Measurements from ENCODE around the gene SCN5A. TPM values are rescaled to one million over a fixed set of nuclear protein-coding genes. Genes with fewer than 3 reads are reported as not detected.

SCN5A gene
- total RNA-seq, 1 experiment from 2014 or later, result 11.5 TPM

DNA sequence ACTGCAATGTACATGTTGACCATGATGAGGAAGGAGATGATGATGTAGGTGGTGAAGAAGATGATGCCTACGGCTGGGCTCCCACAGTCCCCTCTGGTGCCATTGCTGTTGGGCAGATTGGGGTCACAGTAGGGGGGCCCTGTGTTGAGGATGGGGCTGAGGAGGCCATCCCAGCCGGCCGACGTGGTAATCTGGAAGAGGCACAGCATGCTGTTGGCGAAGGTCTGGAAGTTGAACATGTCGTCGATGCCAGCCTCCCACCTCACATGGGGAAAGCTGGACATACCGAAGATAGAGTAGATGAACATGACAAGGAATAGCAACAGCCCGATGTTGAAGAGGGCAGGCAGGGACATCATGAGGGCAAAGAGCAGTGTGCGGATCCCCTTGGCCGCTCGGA lies 48.6 kb upstream of the SCN5A start:
- H3K36me3 ChIP-seq (ENCODE audit: control insufficient read depth in 1 of 2, insufficient read depth in 2 of 2, low read length in 2 of 2), result no peaks in the 10 kb centered on the region
- no peak overlapping the region for H3K4me3 ChIP-seq (replicated peaks in 1 of 2; ENCODE audit: low read depth in 1 of 2, low read length in 2 of 2)
- H3K79me2 ChIP-seq (ENCODE audit: insufficient read depth, low read length), result no peaks in the 10 kb centered on the region
- no TSS peak for BruUV-seq (replicated peaks)
- no peaks in the 10 kb centered on the region for H4K20me1 ChIP-seq (ENCODE audit: insufficient read depth)
- H3K9ac ChIP-seq (ENCODE audit: low read length), result no peak overlapping the region
- ATAC-seq, result no peak
- no peaks in the 10 kb centered on the region for H3K9me3 ChIP-seq (ENCODE audit: control insufficient read depth in 1 of 2, insufficient read depth in 1 of 2, low read depth in 1 of 2, low read length in 2 of 2)
- TF ChIP-seq, protein P1, sequence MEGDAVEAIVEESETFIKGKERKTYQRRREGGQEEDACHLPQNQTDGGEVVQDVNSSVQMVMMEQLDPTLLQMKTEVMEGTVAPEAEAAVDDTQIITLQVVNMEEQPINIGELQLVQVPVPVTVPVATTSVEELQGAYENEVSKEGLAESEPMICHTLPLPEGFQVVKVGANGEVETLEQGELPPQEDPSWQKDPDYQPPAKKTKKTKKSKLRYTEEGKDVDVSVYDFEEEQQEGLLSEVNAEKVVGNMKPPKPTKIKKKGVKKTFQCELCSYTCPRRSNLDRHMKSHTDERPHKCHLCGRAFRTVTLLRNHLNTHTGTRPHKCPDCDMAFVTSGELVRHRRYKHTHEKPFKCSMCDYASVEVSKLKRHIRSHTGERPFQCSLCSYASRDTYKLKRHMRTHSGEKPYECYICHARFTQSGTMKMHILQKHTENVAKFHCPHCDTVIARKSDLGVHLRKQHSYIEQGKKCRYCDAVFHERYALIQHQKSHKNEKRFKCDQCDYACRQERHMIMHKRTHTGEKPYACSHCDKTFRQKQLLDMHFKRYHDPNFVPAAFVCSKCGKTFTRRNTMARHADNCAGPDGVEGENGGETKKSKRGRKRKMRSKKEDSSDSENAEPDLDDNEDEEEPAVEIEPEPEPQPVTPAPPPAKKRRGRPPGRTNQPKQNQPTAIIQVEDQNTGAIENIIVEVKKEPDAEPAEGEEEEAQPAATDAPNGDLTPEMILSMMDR (IDR thresholded peaks at IDR 0.05 in 2 of 3, conservative IDR thresholded peaks at IDR 0.05 in 1 of 3; ENCODE audit: borderline replicate concordance in 1 of 3, insufficient read depth in 1 of 3, low read depth in 2 of 3, low read length in 2 of 3), result no peak
- no peak for TF ChIP-seq SIN3A (IDR thresholded peaks at IDR 0.05; ENCODE audit: low read depth)
- TF ChIP-seq EGR1 (IDR thresholded peaks at IDR 0.05; ENCODE audit: low read depth), result no peak
- no peak for TF ChIP-seq CEBPB (IDR thresholded peaks at IDR 0.05; ENCODE audit: low read depth)
- RAD21 ChIA-PET (ENCODE audit: low non-redundant PET in 1 of 2, low total read pairs in 2 of 2, uncharacterized antibody in 2 of 2, unreplicated experiment in 2 of 2), result no interaction called here
- peaks cover 11% of the 10 kb centered on the region; the same call in 1 of the 2 replicates for H3K27me3 ChIP-seq (ENCODE audit: insufficient read depth, low read length)
- no peak for DNase-seq (ENCODE audit: low read depth, low spot score)
- no peak overlapping the region for H3K4me2 ChIP-seq (ENCODE audit: low read length)
- intact Hi-C loops (cut with micrococcal nuclease), result no loop called here
- no peaks in the 10 kb centered on the region for H3K9me2 ChIP-seq (ENCODE audit: insufficient read depth)
- H3K27ac ChIP-seq (ENCODE audit: low read depth, low read length), result no peak overlapping the region
- POLR2A ChIA-PET, result no interaction called here
- no peaks in the 10 kb centered on the region for H3K4me1 ChIP-seq (ENCODE audit: control insufficient read depth in 1 of 2, insufficient read depth in 2 of 2, low read length in 2 of 2)
- CTCF ChIA-PET, result no interaction called here
- no peak overlapping the region for H2AFZ ChIP-seq (ENCODE audit: low read depth, low read length, poor library complexity, severe bottlenecking)

DNA sequence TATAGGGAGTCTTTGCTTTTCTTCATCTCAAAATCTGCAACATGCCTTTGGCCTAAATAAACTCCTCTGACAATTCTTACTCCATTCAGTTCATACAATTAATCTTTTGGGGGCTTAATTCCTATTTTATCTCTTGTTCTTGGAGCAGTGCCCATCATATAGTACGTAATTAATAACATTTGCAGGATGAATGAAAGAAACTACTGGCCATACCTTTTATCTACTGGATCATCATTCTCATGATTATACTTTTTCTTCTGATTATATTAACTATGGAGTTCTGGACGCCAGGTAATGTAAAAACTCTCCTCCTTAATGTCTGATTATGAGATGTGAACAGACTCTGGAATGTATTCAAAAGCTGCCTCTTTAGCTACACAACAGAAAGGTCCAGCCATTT lies 46.5 kb upstream of the SCN5A start:
- no peak overlapping the region for H3K27ac ChIP-seq (ENCODE audit: low read depth, low read length)
- no peak overlapping the region for H3K9ac ChIP-seq (ENCODE audit: low read length)
- no peak overlapping the region for H3K4me3 ChIP-seq (replicated peaks in 1 of 2; ENCODE audit: low read depth in 1 of 2, low read length in 2 of 2)
- no peaks in the 10 kb centered on the region for H3K36me3 ChIP-seq (ENCODE audit: control insufficient read depth in 1 of 2, insufficient read depth in 2 of 2, low read length in 2 of 2)
- TF ChIP-seq SIN3A (IDR thresholded peaks at IDR 0.05; ENCODE audit: low read depth) (no peak), YY1 (IDR thresholded peaks at IDR 0.05; ENCODE audit: extremely low read depth, insufficient replicate concordance, low read depth, low read length) (no peak), RAD21 (IDR thresholded peaks at IDR 0.05; ENCODE audit: low read depth) (no peak), ELF1 (IDR thresholded peaks at IDR 0.05; ENCODE audit: borderline replicate concordance, low read depth) (no peak), JUND (IDR thresholded peaks at IDR 0.05) (no peak), TCF7L2 (IDR thresholded peaks at IDR 0.05; ENCODE audit: borderline replicate concordance, extremely low read depth, insufficient read depth, insufficient read length) (no peak), EZH2 (IDR thresholded peaks at IDR 0.05) (no peak), FOSL1 (IDR thresholded peaks at IDR 0.05; ENCODE audit: low read depth) (no peak), POLR2A (IDR thresholded peaks at IDR 0.05; ENCODE audit: borderline replicate concordance, extremely low read depth, insufficient read depth, insufficient read length) (no peak), SRF (IDR thresholded peaks at IDR 0.05; ENCODE audit: low read depth) (no peak), ZNF274 (IDR thresholded peaks at IDR 0.05; ENCODE audit: low read depth, low read length) (no peak), ZFX (IDR thresholded peaks at IDR 0.05) (no peak)
- H3K9me3 ChIP-seq (ENCODE audit: control insufficient read depth in 1 of 2, insufficient read depth in 1 of 2, low read depth in 1 of 2, low read length in 2 of 2), result no peaks in the 10 kb centered on the region
- H3K4me2 ChIP-seq (ENCODE audit: low read length), result no peak overlapping the region
- no peak overlapping the region for H2AFZ ChIP-seq (ENCODE audit: low read depth, low read length, poor library complexity, severe bottlenecking)
- BruUV-seq (replicated peaks), result no TSS peak
- H3K9me2 ChIP-seq (ENCODE audit: insufficient read depth), result no peaks in the 10 kb centered on the region
- intact Hi-C loops (cut with micrococcal nuclease), result no loop called here
- ChIA-PET POLR2A (no interaction called here), RAD21 (ENCODE audit: low non-redundant PET in 1 of 2, low total read pairs in 2 of 2, uncharacterized antibody in 2 of 2, unreplicated experiment in 2 of 2) (no interaction called here), CTCF (no interaction called here)
- 0 out of 2 replicates have a peak, but pooled peaks cover 6% of the 10 kb centered on the region for H3K27me3 ChIP-seq (ENCODE audit: insufficient read depth, low read length)
- H3K79me2 ChIP-seq (ENCODE audit: insufficient read depth, low read length), result no peaks in the 10 kb centered on the region
- H4K20me1 ChIP-seq (ENCODE audit: insufficient read depth), result no peaks in the 10 kb centered on the region
- ATAC-seq (no peak), DNase-seq (ENCODE audit: low read depth, low spot score) (no peak)
- H3K4me1 ChIP-seq (ENCODE audit: control insufficient read depth in 1 of 2, insufficient read depth in 2 of 2, low read length in 2 of 2), result no peaks in the 10 kb centered on the region
